Kidney (tissue), 14 donors: ENCODE data around the gene PLEKHG4. TPM values are rescaled to one million over a fixed set of nuclear protein-coding genes. Genes with fewer than 3 reads are reported as not detected.

Experiments used
- DNase-seq, 5 donors: peaks; one replicate each; pipeline ENCODE4 v3.0.0-alpha.2; 2013 to 2020
- FAIRE-seq: peaks from 2 replicates; lab custom pipeline; 2012; peaks lifted over from hg19 to GRCh38; lab: Jason Lieb, UNC
- H3K27ac ChIP-seq, 2 donors: one replicate each; pipeline ENCODE4 v1.7.0; 2013; ENCODE audit warnings: low read depth in 2 of 2, low read length in 2 of 2, inconsistent platforms in 1 of 2
- H3K27me3 ChIP-seq: one replicate; pipeline ENCODE4 v1.7.1; 2013; ENCODE audit warnings: low read length, inconsistent platforms; ENCODE audit not compliant: control insufficient read depth, insufficient read depth
- H3K36me3 ChIP-seq, 3 donors: one replicate each; pipeline versions ENCODE4 v1.7.0 to v1.7.1; 2013; ENCODE audit warnings: low read length in 3 of 3, control low read depth in 1 of 3, inconsistent platforms in 1 of 3; ENCODE audit not compliant: insufficient read depth in 3 of 3, control insufficient read depth in 2 of 3
- H3K4me1 ChIP-seq, 3 donors: one replicate each; pipeline versions ENCODE4 v1.7.0 to v1.7.1; 2013; ENCODE audit warnings: low read length in 3 of 3, inconsistent platforms in 1 of 3, low read depth in 1 of 3; ENCODE audit not compliant: control insufficient read depth in 2 of 3, insufficient read depth in 2 of 3
- H3K4me3 ChIP-seq, 3 donors: one replicate each; pipeline versions ENCODE4 v1.7.0 to v1.8.1; 2013; ENCODE audit warnings: low read length in 3 of 3, control low read depth in 1 of 3, inconsistent platforms in 1 of 3
- H3K9ac ChIP-seq, 3 donors: one replicate each; pipeline versions ENCODE4 v1.7.0 to v1.7.1; 2013; ENCODE audit warnings: low read length in 3 of 3, control low read depth in 1 of 3, inconsistent platforms in 1 of 3
- H3K9me3 ChIP-seq, 3 donors: one replicate each; pipeline versions ENCODE4 v1.7.0 to v1.7.1; 2013; ENCODE audit warnings: low read length in 3 of 3, control low read depth in 1 of 3, inconsistent platforms in 1 of 3; ENCODE audit not compliant: control insufficient read depth in 2 of 3, insufficient read depth in 1 of 3
- intact Hi-C: fragments of 100-400 bp; cut with DNase I; formaldehyde crosslinking; loops from one replicate; pipeline ENCODE4 v1.11.1; 2022
- polyA plus RNA-seq: library from polyadenylated mRNA; stranded (reverse); fragments of 350-450 nt; fragmentation: Illumina TruSeq; extraction: RNeasy Lipid Tissue Mini Kit (QIAGEN cat#74804); gene quantifications from one replicate; pipeline ENCODE4 v1.2.3, GENCODE V29; 2014; ENCODE audit warnings: low read depth, low replicate concordance; ENCODE audit not compliant: insufficient read depth
- total RNA-seq: library from RNA; stranded (reverse); fragmentation: NEBNext Ultra II Directional; extraction: Animal tissue kit (Norgen Biotek cat#: 25700); gene quantifications from one replicate; pipeline ENCODE4 v1.2.1, GENCODE V29; 2021
- TF ChIP-seq, protein P1 (sequence below): IDR thresholded peaks from 3 replicates; pipeline ENCODE4 v1.5.1; 2012; ENCODE audit warnings: mild to moderate bottlenecking, moderate library complexity, borderline replicate concordance; ENCODE audit not compliant: insufficient read depth; ENCODE audit errors: extremely low read depth
- donor health status: control.
- donor health status: control.
- donor health status: control.
- donor health status: control.
- donor health status: control.
- donor health status: DM: yes; HTN: yes; CAD: no.
- donor health status: Normal renal cell carcinoma (clear cell type).

The PLEKHG4 gene
- total and polyA plus RNA-seq, 2 donors from 2014 or later, result 2.6 to 10.1 TPM

GRCh38 chr16:67248073-67248400 lies 31.3 kb upstream of the PLEKHG4 start:
- H3K36me3 ChIP-seq, result no peaks in the 10 kb centered on the region
- H3K9ac ChIP-seq, result peak overlapping the region in 1 of 3 donors; percentile 3
- TF ChIP-seq, protein P1, sequence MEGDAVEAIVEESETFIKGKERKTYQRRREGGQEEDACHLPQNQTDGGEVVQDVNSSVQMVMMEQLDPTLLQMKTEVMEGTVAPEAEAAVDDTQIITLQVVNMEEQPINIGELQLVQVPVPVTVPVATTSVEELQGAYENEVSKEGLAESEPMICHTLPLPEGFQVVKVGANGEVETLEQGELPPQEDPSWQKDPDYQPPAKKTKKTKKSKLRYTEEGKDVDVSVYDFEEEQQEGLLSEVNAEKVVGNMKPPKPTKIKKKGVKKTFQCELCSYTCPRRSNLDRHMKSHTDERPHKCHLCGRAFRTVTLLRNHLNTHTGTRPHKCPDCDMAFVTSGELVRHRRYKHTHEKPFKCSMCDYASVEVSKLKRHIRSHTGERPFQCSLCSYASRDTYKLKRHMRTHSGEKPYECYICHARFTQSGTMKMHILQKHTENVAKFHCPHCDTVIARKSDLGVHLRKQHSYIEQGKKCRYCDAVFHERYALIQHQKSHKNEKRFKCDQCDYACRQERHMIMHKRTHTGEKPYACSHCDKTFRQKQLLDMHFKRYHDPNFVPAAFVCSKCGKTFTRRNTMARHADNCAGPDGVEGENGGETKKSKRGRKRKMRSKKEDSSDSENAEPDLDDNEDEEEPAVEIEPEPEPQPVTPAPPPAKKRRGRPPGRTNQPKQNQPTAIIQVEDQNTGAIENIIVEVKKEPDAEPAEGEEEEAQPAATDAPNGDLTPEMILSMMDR, result no peak
- peaks cover 0 to 19% (median 9%) of the 10 kb centered on the region in 3 donors for H3K4me1 ChIP-seq
- peak overlapping the region in 2 of 3 donors; percentile 32 to 34 for H3K4me3 ChIP-seq
- FAIRE-seq, result no peak
- no peak for DNase-seq
- peaks cover 13% of the 10 kb centered on the region for H3K27me3 ChIP-seq
- intact Hi-C loops, result no loop called here
- no peaks in the 10 kb centered on the region for H3K9me3 ChIP-seq
- H3K27ac ChIP-seq, result no peak overlapping the region

GRCh38 chr16:67248401-67249177 lies 30.7 kb upstream of the PLEKHG4 start, which contains the start of gene SLC9A5:
TSS of gene SLC9A5 (plus strand) at chr16:67248979. CDS start at chr16:67249015, 36 bp downstream.
- peaks cover 0 to 18% (median 7%) of the 10 kb centered on the region in 3 donors for H3K4me1 ChIP-seq
- peaks cover 13% of the 10 kb centered on the region for H3K27me3 ChIP-seq
- H3K9ac ChIP-seq, result peak within 1 kb of the TSS in 1 of 3 donors; percentile 46
- intact Hi-C loops, result no loop called here
- H3K9me3 ChIP-seq, result no peaks in the 10 kb centered on the region
- TF ChIP-seq, protein P1, result peak; percentile 18
- H3K27ac ChIP-seq, result no peak within 1 kb of the TSS
- FAIRE-seq (no peak), DNase-seq (peak; percentile 26 to 85 (median 62))
- H3K36me3 ChIP-seq, result no peaks in the 10 kb centered on the region
- H3K4me3 ChIP-seq, result peak within 1 kb of the TSS in 2 of 3 donors; percentile 32 to 39

GRCh38 chr16:67249178-67250044 lies 29.9 kb upstream of the PLEKHG4 start:
- no peak overlapping the region for H3K27ac ChIP-seq
- FAIRE-seq (no peak), DNase-seq (peak in 3 of 5 donors; percentile 3 to 73 (median 40))
- TF ChIP-seq, protein P1, result no peak
- no peaks in the 10 kb centered on the region for H3K9me3 ChIP-seq
- intact Hi-C loops, result loop anchor here (10.0 kb wide), 1 partner anchor 225 kb away; no protein-coding TSS in a partner anchor
- no peaks in the 10 kb centered on the region for H3K36me3 ChIP-seq
- peak overlapping the region in 2 of 3 donors; percentile 32 to 39 for H3K4me3 ChIP-seq
- peaks cover 0 to 17% (median 0%) of the 10 kb centered on the region in 3 donors for H3K4me1 ChIP-seq
- H3K27me3 ChIP-seq, result peaks cover 13% of the 10 kb centered on the region
- peak overlapping the region in 1 of 3 donors; percentile 46 for H3K9ac ChIP-seq
